Activated CD8-positive, alpha-beta T cell treated with anti-CD3 and anti-CD28 coated beads for 36 hours (primary cell): ENCODE data around the gene IL31. TPM values are rescaled to one million over a fixed set of nuclear protein-coding genes. Genes with fewer than 3 reads are reported as not detected.

Experiments
- ATAC-seq: fragments of 200-7000 bp; cut with Tn5 transposase; one replicate; pipeline ENCODE4 v1.10.0; 2021; ENCODE audit warnings: mild to moderate bottlenecking, moderate library complexity
- CTCF ChIA-PET: fragments of 350-600 bp; sonication (Branson Sonifier 250); formaldehyde crosslinking; loops from one replicate; lab custom pipeline; 2021; ENCODE audit warnings: antibody characterized with exemption; lab: Charles Lee
- POLR2A ChIA-PET: fragments of 350-600 bp; sonication (Branson Sonifier 250); formaldehyde crosslinking; loops from one replicate; lab custom pipeline; 2021; ENCODE audit warnings: antibody characterized with exemption; lab: Charles Lee
- DNase-seq: peaks from one replicate; pipeline ENCODE4 v3.0.0-alpha.2; 2020
- H3K27ac Mint-ChIP-seq: one replicate; pipeline ENCODE4 v1.8.0; 2021; ENCODE audit warnings: mild to moderate bottlenecking, mixed read lengths
- H3K27me3 Mint-ChIP-seq: one replicate; pipeline ENCODE4 v1.8.0; 2021; ENCODE audit warnings: mixed read lengths
- H3K36me3 Mint-ChIP-seq: one replicate; pipeline ENCODE4 v1.8.0; 2021; ENCODE audit warnings: low read depth, mixed read lengths
- H3K4me1 Mint-ChIP-seq: one replicate; pipeline ENCODE4 v1.8.0; 2021; ENCODE audit warnings: low read depth, mixed read lengths
- H3K4me3 Mint-ChIP-seq: one replicate; pipeline ENCODE4 v1.8.0; 2021; ENCODE audit warnings: mild to moderate bottlenecking, moderate library complexity, mixed read lengths
- H3K9me3 Mint-ChIP-seq: one replicate; pipeline ENCODE4 v1.8.0; 2021; ENCODE audit warnings: mixed read lengths
- CTCF ChIP-seq: fragments of 200-600 bp; IDR thresholded peaks from one replicate; pipeline ENCODE4 v1.8.0; 2022; ENCODE audit warnings: antibody characterized with exemption, mild to moderate bottlenecking
- intact Hi-C: fragments of 100-400 bp; cut with micrococcal nuclease; formaldehyde crosslinking; loops from one replicate; pipeline ENCODE4 v1.10.0; 2022
- total RNA-seq, 2 experiments: library from RNA; stranded (reverse); gene quantifications; one replicate each; pipeline ENCODE4 v1.2.3, GENCODE V29; 2021

The IL31 gene
- total RNA-seq, 2 experiments from 2014 or later: not detected

- Mint-ChIP-seq H3K27me3 (no peaks in the 10 kb centered on the region), H3K9me3 (no peaks in the 10 kb centered on the region), H3K4me3 (no peak overlapping the region), H3K4me1 (peaks cover 37% of the 10 kb centered on the region), H3K27ac (peak overlapping the region; percentile 73), H3K36me3 (no peaks in the 10 kb centered on the region)
- DNase-seq: no peak
- intact Hi-C loops: no loop called here
- TF ChIP-seq CTCF: no peak
- ChIA-PET POLR2A (interaction anchor here (0.6 kb wide), 2 partner anchors 45 to 92 kb away, joined by 3 read pairs; no protein-coding TSS in a partner anchor), CTCF (interaction anchor here (1.0 to 4.7 kb wide), 3 partner anchors 65 to 71 kb away, joined by 3 to 103 read pairs (median 8); no protein-coding TSS in a partner anchor)
- ATAC-seq: peak; percentile 28
These were observed 48.3 kb downstream of the IL31 start for GRCh38 chr12:122125452-122126341.

DNA sequence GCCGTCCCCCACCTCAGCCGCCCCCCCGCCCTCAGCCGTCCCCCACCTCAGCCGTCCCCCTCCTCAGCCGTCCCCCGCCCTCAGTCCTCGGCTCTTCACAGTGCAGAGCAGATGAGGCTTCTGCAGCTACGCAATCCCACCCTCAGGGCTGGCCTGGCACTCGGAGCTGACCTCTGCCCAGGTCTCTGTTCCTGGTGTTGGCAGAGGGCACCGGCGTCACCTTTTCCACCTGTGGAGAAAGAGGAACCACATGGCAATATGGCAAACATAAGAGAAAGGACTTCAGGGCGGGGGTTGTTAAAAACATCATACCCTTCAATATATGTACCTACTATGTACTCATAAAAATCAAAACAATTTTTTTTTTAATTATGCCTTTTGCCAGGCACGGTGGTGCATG, 49.7 kb downstream of the IL31 start:
- no peaks in the 10 kb centered on the region for H3K9me3 Mint-ChIP-seq
- no peak for TF ChIP-seq CTCF
- H3K4me3 Mint-ChIP-seq: no peak overlapping the region
- intact Hi-C loops: loop anchor here (5.0 kb wide), 1 partner anchor 42 kb away; no protein-coding TSS in a partner anchor
- ChIA-PET CTCF (interaction anchor here (0.7 to 4.7 kb wide), 16 partner anchors 8 to 96 kb away, joined by 3 to 103 read pairs (median 7); no protein-coding TSS in a partner anchor), POLR2A (interaction anchor here (1.0 to 2.4 kb wide), 3 partner anchors 8 to 81 kb away, joined by 3 to 9 read pairs (median 3); no protein-coding TSS in a partner anchor)
- no peak overlapping the region for H3K27ac Mint-ChIP-seq
- DNase-seq: no peak
- H3K36me3 Mint-ChIP-seq: no peaks in the 10 kb centered on the region
- peaks cover 42% of the 10 kb centered on the region for H3K4me1 Mint-ChIP-seq
- ATAC-seq: no peak
- no peaks in the 10 kb centered on the region for H3K27me3 Mint-ChIP-seq

DNA sequence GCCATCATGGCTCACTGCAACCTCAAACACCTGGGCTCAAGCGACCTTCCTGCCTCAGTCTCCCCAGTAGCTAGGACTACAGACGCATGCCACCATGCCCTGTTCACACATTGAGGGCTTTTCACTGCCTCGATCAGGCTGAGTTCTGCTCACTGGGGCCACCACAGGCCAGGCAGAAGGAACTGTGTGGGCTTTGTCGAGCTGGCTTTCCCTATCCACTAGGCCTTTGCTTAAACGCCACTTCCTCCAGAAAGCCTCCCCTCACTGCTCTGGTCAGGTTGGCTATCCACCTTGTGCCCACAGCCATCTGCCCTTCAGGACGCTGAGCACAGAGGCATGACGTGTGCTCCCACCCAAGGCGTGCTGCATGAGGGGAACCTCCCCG, 50.3 kb downstream of the IL31 start:
- TF ChIP-seq CTCF: no peak
- ATAC-seq: no peak
- H3K36me3 Mint-ChIP-seq: no peaks in the 10 kb centered on the region
- ChIA-PET CTCF (interaction anchor here (0.7 to 4.7 kb wide), 38 partner anchors 9 to 154 kb away, joined by 3 to 103 read pairs (median 7); partner anchors contain the start of gene MLXIP), POLR2A (interaction anchor here (0.7 to 2.4 kb wide), 5 partner anchors 9 to 80 kb away, joined by 3 to 9 read pairs (median 3); partner anchors contain the start of gene MLXIP)
- H3K9me3 Mint-ChIP-seq: no peaks in the 10 kb centered on the region
- no peak for DNase-seq
- no peak overlapping the region for H3K4me3 Mint-ChIP-seq
- H3K4me1 Mint-ChIP-seq: peaks cover 42% of the 10 kb centered on the region
- peak overlapping the region; percentile 54 for H3K27ac Mint-ChIP-seq
- no peaks in the 10 kb centered on the region for H3K27me3 Mint-ChIP-seq
- intact Hi-C loops: loop anchor here (2.0 to 5.0 kb wide), 2 partner anchors 41 to 69 kb away; no protein-coding TSS in a partner anchor

- ChIA-PET POLR2A (interaction anchor here (0.7 to 2.4 kb wide), 6 partner anchors 9 to 80 kb away, joined by 3 to 9 read pairs (median 3); partner anchors contain the start of gene MLXIP), CTCF (interaction anchor here (0.7 to 4.7 kb wide), 41 partner anchors 9 to 207 kb away, joined by 3 to 103 read pairs (median 6); partner anchors contain the start of gene MLXIP)
- Mint-ChIP-seq H3K27me3 (no peaks in the 10 kb centered on the region), H3K27ac (peak overlapping the region; percentile 61), H3K9me3 (no peaks in the 10 kb centered on the region), H3K4me1 (peaks cover 42% of the 10 kb centered on the region), H3K4me3 (no peak overlapping the region), H3K36me3 (no peaks in the 10 kb centered on the region)
- peak; percentile 84 for DNase-seq
- TF ChIP-seq CTCF: peak; percentile 88
- intact Hi-C loops: loop anchor here (2.0 to 5.0 kb wide), 2 partner anchors 41 to 68 kb away; no protein-coding TSS in a partner anchor
- ATAC-seq: peak; percentile 80
These were observed 50.8 kb downstream of the IL31 start for GRCh38 chr12:122123051-122123760.

Other genes starting within 250 kb of the IL31 start
- gene BCL7A, start 152.3 kb downstream of the IL31 start, total RNA-seq: 1 to 10 TPM; 6.7 to 7.3 TPM
- gene MLXIP, start 95.5 kb downstream of the IL31 start, total RNA-seq: 10 to 100 TPM; 26.0 to 28.7 TPM
- gene LRRC43, start 8.9 kb upstream of the IL31 start, total RNA-seq: not detected
- 1 to 10 TPM; 3.6 to 5.1 TPM for gene B3GNT4, start 29.5 kb upstream of the IL31 start, total RNA-seq
- 10 to 100 TPM; 50.5 to 55.2 TPM for gene DIABLO, start 51.8 kb upstream of the IL31 start, total RNA-seq
- 10 to 100 TPM; 19.7 to 21.4 TPM for gene VPS33A, start 92.3 kb upstream of the IL31 start, total RNA-seq
- 10 to 100 TPM; 29.4 to 32.4 TPM for gene CLIP1, start 248.4 kb upstream of the IL31 start, total RNA-seq